Muscle layer of duodenum (tissue), 2 donors: ENCODE results near the gene BRPF1.

Experiments
- H3K27ac ChIP-seq: one replicate; pipeline ENCODE4 v1.7.0; 2013; ENCODE audit warnings: mild to moderate bottlenecking, low read length
- H3K27me3 ChIP-seq: one replicate; pipeline ENCODE4 v1.7.0; 2013; ENCODE audit warnings: low read depth, mild to moderate bottlenecking, control low read depth, low read length
- H3K36me3 ChIP-seq, 2 donors: one replicate each; pipeline ENCODE4 v1.7.0; 2013; ENCODE audit warnings: low read length in 2 of 2, control low read depth in 1 of 2, mild to moderate bottlenecking in 1 of 2; ENCODE audit not compliant: insufficient read depth in 2 of 2, control insufficient read depth in 1 of 2
- H3K4me1 ChIP-seq, 2 donors: one replicate each; pipeline ENCODE4 v1.7.0; 2013; ENCODE audit warnings: low read length in 2 of 2, mild to moderate bottlenecking in 2 of 2, control low read depth in 1 of 2, moderate library complexity in 1 of 2; ENCODE audit not compliant: insufficient read depth in 2 of 2, control insufficient read depth in 1 of 2
- H3K4me3 ChIP-seq, 2 donors: one replicate each; pipeline ENCODE4 v1.7.0; 2013; ENCODE audit warnings: low read length in 2 of 2, low read depth in 1 of 2, mild to moderate bottlenecking in 1 of 2
- H3K9me3 ChIP-seq, 2 donors: one replicate each; pipeline ENCODE4 v1.7.0; 2013; ENCODE audit warnings: low read length in 2 of 2, control low read depth in 1 of 2, mild to moderate bottlenecking in 1 of 2; ENCODE audit not compliant: control insufficient read depth in 1 of 2
- donor health status: healthy.

BRPF1 gene

DNA sequence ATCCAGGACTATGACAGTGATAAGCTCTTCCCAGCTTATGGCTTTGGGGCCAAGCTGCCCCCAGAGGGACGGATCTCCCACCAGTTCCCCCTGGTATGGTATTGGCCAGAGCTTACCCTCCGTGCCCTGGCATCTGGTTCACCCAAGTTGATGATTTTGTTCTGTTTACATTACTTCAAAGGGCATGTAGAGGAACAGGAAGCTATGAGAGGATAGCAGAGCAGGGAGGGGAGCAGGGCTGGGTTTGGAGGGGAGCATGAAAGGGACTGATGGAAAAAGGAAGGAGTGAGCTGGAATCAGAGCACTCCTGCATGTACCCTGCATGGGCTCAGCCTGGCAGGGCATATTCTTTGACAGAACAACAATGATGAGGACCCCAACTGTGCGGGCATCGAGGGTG is 13.4 kb upstream of the BRPF1 start:
- no peak overlapping the region for H3K27ac ChIP-seq
- H3K4me3 ChIP-seq, result no peak overlapping the region
- H3K36me3 ChIP-seq, result no peaks in the 10 kb centered on the region
- no peaks in the 10 kb centered on the region for H3K9me3 ChIP-seq
- H3K27me3 ChIP-seq, result no peaks in the 10 kb centered on the region
- peaks cover 0 to 12% of the 10 kb centered on the region in 2 donors for H3K4me1 ChIP-seq

GRCh38 chr3:9721015-9721699 is 10.4 kb upstream of the BRPF1 start:
- H3K9me3 ChIP-seq, result no peaks in the 10 kb centered on the region
- H3K4me3 ChIP-seq, result no peak overlapping the region
- no peaks in the 10 kb centered on the region for H3K27me3 ChIP-seq
- peaks cover 0 to 11% of the 10 kb centered on the region in 2 donors for H3K4me1 ChIP-seq
- H3K27ac ChIP-seq, result no peak overlapping the region
- H3K36me3 ChIP-seq, result no peaks in the 10 kb centered on the region

GRCh38 chr3:9721700-9722060 is 9.9 kb upstream of the BRPF1 start:
- Histone ChIP-seq H3K36me3 (no peaks in the 10 kb centered on the region), H3K9me3 (no peaks in the 10 kb centered on the region), H3K27me3 (no peaks in the 10 kb centered on the region), H3K4me1 (peaks cover 0 to 11% of the 10 kb centered on the region in 2 donors), H3K27ac (no peak overlapping the region), H3K4me3 (no peak overlapping the region)

GRCh38 chr3:9725775-9726515 is 5.6 kb upstream of the BRPF1 start:
- Histone ChIP-seq H3K27ac (no peak overlapping the region), H3K27me3 (no peaks in the 10 kb centered on the region), H3K9me3 (no peaks in the 10 kb centered on the region), H3K4me1 (peaks cover 0 to 11% of the 10 kb centered on the region in 2 donors), H3K36me3 (no peaks in the 10 kb centered on the region), H3K4me3 (no peak overlapping the region)

DNA sequence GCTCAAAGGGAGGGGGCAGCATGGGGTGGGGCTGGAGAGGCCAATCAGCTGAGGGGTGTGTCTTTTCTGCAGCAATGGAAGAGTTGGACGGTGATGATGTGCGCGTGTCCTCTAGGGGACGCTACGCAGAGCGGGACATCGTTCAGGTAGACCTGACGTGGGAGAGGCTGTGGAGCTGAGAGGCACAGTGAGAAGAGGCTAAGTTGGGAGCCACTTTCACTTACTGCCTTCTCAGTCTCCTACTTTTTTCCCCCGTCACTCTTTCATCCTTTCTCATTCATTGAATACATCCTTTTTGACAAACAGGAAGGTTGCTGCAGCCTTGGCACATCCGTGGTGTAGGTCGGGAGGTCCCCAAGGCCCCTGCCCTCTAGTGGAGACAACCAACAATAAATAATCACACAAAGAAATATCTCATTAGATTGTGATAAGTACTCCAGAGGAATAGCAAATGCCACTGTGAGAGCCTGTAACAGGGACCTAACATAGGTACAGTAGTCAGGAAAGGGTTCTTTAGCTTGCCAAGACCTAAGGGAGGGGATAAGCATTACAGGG is 4.4 kb upstream of the BRPF1 start:
- Histone ChIP-seq H3K4me1 (peaks cover 0 to 6% of the 10 kb centered on the region in 2 donors), H3K27ac (no peak overlapping the region), H3K27me3 (no peaks in the 10 kb centered on the region), H3K9me3 (no peaks in the 10 kb centered on the region), H3K36me3 (peaks cover 0 to 3% of the 10 kb centered on the region in 2 donors), H3K4me3 (no peak overlapping the region)

DNA sequence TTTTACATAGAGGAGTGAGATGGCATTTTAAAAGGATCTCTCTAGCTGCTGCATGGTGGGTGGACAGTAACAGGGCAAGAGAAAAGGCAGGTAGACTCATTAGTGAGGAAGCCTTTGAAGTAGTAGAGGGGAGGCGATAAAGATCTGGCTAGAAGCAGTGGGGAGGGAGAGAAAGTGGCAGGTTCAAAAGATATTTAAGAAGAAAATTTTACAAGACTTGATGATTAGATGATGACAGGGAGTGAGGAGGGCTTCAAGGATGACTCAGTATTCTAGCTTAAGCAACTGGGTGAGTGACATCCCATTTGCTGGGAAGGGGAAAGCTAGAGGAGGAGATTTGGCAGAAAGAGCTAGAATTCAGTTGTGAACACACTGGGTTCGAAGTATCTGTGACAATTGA is 3.8 kb upstream of the BRPF1 start:
- no peak overlapping the region for H3K27ac ChIP-seq
- H3K27me3 ChIP-seq, result no peaks in the 10 kb centered on the region
- H3K4me3 ChIP-seq, result no peak overlapping the region
- peaks cover 4 to 12% of the 10 kb centered on the region in 2 donors for H3K4me1 ChIP-seq
- no peaks in the 10 kb centered on the region for H3K9me3 ChIP-seq
- peaks cover 0 to 3% of the 10 kb centered on the region in 2 donors for H3K36me3 ChIP-seq

- no peaks in the 10 kb centered on the region for H3K9me3 ChIP-seq
These were observed 2.1 kb upstream of the BRPF1 start for GRCh38 chr3:9729419-9729818.

DNA sequence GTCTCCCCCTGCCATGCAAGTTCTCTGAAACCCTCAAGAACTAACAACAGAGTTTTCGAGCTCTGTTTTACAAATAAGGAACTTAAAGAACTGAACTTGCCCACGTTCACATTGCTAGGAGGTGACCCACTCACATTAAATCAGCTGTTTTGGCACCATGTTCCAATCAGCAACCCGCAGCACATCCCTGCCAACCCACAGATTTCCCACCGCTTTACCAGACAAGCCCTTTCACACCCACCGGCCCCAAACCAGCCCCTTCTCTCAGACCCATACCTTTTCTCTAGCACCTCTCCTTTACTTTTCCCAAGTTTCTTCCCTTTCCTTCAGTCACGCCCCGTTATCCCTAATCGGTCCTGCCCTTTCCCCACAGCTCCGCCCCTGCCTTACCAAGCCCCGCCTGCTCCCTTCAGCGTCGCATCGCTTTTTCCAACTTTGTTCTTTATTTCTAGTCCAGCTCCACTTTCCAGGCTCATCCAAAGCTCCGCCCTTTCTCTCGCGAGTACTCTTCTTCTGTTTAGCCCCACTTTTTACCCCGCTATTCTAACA is 804 bp upstream of the BRPF1 start:
- H3K4me1 ChIP-seq, result peaks cover 9 to 20% of the 10 kb centered on the region in 2 donors
- peak overlapping the region; percentile 82 for H3K27ac ChIP-seq
- H3K9me3 ChIP-seq, result no peaks in the 10 kb centered on the region
- H3K27me3 ChIP-seq, result no peaks in the 10 kb centered on the region
- peaks cover 5 to 17% of the 10 kb centered on the region in 2 donors for H3K36me3 ChIP-seq
- peak overlapping the region; percentile 78 to 85 for H3K4me3 ChIP-seq

More at GRCh38 chr3:9729419-9729818, 2.1 kb upstream of the BRPF1 start:
- Histone ChIP-seq H3K4me1 (peaks cover 9 to 20% of the 10 kb centered on the region in 2 donors), H3K4me3 (no peak overlapping the region), H3K36me3 (peaks cover 0 to 6% of the 10 kb centered on the region in 2 donors), H3K27ac (no peak overlapping the region), H3K27me3 (no peaks in the 10 kb centered on the region)

DNA sequence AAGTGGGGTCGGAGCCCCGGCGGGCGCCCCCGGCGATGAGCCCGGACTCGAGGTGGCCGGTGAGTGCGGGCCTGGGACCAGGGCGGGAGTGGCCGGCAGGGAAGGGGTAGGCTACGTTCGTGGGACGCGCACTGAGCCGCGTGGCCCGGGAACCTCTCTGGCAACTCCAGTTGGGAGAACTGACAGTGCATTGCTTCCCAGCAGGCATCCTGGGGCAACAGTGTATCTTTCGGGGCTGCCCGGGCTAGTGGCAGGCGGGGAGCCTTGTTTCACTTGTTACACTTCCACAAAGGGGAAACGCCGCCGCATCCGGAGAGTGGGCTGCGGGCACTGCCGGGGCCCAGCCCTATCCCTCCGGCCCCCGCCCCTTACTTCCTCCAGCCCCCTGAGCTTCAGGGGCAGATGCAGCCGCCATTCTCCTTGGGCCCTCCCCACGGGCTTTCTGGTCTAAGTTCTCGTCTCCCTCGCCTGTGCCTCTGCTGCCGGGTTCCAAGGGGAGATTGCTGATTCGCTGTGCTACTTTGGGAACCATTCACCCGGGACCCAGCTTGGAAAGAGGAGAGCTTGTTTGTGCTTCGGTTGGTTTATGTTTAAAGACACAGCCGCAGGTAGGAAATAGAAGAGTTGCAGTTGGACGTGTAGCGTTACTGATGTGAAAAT is 675 bp downstream of the BRPF1 start:
- Histone ChIP-seq H3K9me3 (no peaks in the 10 kb centered on the region), H3K4me1 (peaks cover 9 to 20% of the 10 kb centered on the region in 2 donors), H3K4me3 (peak overlapping the region; percentile 71 to 85), H3K27ac (peak overlapping the region; percentile 85), H3K27me3 (no peaks in the 10 kb centered on the region), H3K36me3 (peaks cover 15 to 28% of the 10 kb centered on the region in 2 donors)

- H3K27ac ChIP-seq, result no peak overlapping the region
These were observed 1.2 kb downstream of the BRPF1 start for GRCh38 chr3:9732740-9733115.

GRCh38 chr3:9736831-9737230 is 5.3 kb downstream of the BRPF1 start:
- Histone ChIP-seq H3K27ac (no peak overlapping the region), H3K27me3 (no peaks in the 10 kb centered on the region), H3K4me3 (no peak overlapping the region), H3K4me1 (peaks cover 9 to 20% of the 10 kb centered on the region in 2 donors), H3K9me3 (no peaks in the 10 kb centered on the region), H3K36me3 (peaks cover 58 to 72% of the 10 kb centered on the region in 2 donors)

More at GRCh38 chr3:9732740-9733115, 1.2 kb downstream of the BRPF1 start:
- peak overlapping the region; percentile 71 to 85 for H3K4me3 ChIP-seq
- no peaks in the 10 kb centered on the region for H3K27me3 ChIP-seq
- H3K36me3 ChIP-seq, result peaks cover 20 to 33% of the 10 kb centered on the region in 2 donors
- no peaks in the 10 kb centered on the region for H3K9me3 ChIP-seq
- H3K4me1 ChIP-seq, result peaks cover 9 to 20% of the 10 kb centered on the region in 2 donors
